Measurements from ENCODE around the gene BPI.

GRCh38 chr20:38304845-38305447, 990 bp downstream of the BPI start:
- TF ChIP-seq CTCF (IDR thresholded peaks at IDR 0.05; ENCODE audit: low read depth, low read length), result peak; percentile 81
- TF ChIP-seq POLR2A (IDR thresholded peaks at IDR 0.05; ENCODE audit: extremely low read depth, insufficient read length), result no peak
